GM21786 (cell line): ENCODE results near the gene ACOT6.
"Not testable (repeated sequence)": the region's sequence is repeated elsewhere in the genome, so short reads cannot be mapped to it uniquely, and the experiment has no call there.

Experiments used
- ATAC-seq: cut with Tn5 transposase; IDR thresholded peaks from one replicate; pipeline ENCODE4 v1.9.1; 2021; ENCODE audit not compliant: unreplicated experiment

The ACOT6 gene

DNA sequence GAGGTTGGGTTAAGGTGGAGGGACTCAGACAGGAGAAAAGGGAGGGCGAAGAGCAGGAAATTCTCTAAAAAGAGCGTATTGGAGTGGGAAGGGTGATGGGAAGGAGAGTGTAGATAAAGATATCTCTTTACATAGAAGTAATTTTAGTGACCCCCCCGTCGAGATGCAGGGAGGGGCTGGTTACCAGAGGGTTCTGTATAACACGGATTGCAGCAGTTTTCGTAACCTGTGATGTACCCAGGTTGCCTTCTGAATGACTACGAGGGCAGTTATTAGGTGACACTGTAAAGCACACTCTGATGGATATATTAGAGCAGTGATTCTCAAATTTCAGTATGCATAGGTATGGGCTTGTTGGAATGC, 32.9 kb downstream of the ACOT6 start:
- no peak for ATAC-seq

DNA sequence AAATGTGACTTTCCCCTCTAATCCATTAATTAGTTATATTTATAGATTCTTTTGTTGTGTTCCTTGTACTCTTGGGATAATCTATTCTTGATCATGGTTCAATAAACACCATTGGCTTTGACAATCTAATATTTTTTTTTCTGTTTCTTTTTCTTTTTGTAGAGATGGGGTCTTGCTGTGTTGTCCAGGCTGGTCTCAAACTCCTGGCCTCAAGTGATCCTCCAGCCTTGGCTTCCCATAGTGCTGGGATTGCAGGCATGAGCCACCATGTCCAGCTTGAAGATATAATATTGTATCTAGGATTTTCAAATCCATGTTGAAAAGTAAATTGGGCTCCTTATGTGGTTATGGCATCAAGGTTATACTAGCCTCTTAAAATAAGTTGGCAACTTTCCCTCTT, 38.7 kb downstream of the ACOT6 start:
- no peak for ATAC-seq

DNA sequence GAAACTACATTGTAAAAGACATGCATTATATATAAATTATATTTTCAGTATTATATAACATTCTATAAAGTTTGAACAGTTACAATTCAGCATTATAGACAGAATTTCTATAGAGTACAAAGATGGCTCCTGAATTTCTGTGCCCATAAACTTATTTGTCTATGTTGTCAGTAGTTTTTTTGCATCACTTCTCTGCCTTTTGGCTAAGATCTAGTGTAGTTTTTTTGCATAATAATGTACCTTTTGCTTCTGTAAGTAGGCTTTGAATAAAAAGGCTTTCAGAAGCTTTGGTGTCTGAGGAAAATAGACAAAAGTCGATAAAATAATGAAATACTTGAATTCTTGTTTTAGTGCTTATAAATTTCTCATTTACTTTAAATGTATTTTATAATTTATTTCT, 43.5 kb downstream of the ACOT6 start:
- no peak for ATAC-seq

DNA sequence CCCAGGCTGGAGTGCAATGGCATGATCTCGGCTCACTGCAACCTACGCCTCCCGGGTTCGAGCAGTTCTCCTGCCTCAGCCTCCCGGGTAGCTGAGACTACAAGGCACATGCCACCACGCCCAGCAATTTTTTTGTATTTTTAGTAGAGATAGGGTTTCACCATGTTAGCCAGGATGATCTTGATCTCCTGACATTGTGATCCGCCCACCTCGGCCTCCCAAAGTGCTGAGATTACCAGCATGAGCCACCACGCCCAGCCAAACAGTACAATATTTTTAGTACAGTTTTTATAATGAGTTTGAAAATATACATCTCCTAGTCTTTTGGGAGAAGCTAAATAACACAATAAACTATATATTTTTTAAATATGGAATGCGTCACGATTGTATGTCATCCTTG, 46.9 kb downstream of the ACOT6 start:
- not testable (repeated sequence) for ATAC-seq

DNA sequence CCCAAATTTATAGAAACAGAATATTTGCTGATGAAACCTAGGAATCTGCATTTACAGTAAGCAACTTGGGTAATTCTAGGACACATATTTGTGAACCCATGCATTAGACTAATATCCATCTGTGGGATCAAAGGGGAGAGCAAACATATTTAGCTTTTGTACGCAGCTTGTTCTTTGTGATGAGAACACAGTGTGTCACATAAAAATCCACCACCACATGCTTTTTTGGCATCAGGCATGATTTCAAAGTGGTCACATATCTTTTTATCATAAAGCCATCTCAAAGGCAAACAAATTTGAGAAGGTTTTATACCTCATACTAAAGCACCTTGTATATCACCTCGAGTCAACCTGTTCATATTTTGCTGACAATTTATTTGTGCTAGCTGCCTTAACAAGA, 48.2 kb downstream of the ACOT6 start:
- ATAC-seq, result no peak

DNA sequence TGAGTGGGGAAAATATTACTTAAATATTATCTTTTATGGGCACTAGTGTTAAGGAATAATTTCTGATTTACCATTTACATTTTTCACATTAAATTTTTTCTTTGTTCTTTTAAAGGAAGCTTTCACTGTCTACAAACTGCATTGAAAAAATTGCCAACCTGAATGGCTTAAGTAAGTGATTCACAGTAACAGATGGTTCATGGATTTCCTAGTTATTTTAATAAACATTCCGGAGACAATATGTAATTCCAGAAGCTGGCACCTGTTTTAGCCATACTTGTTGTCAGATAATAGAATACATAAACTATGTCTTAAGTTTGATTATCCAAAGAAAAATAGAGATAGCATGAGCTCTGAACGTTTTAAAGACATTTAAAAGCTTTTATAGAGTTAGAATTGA, 49.6 kb downstream of the ACOT6 start:
- ATAC-seq, result no peak

DNA sequence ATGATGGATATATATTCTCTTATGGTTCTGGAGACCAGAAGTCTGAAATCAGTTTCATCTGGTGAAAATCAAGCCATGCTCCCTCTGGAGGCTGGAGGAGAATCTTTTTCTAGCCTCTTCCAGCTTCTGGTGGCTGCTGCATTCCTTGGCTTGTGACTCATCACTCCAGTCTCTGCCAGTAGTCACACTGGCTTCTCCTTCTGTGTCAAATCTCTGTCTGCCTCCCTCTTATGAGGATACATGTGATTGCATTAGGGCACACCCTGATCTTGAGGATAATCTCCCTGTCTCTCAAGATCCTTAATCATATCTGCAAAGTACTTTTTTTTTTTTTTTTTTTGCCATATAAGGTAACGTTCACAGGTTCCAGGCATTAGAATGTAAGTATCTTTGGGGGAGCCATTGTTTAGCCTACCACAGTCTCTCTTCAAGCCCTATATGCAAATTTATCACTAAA, 50.2 kb downstream of the ACOT6 start:
- no peak for ATAC-seq

DNA sequence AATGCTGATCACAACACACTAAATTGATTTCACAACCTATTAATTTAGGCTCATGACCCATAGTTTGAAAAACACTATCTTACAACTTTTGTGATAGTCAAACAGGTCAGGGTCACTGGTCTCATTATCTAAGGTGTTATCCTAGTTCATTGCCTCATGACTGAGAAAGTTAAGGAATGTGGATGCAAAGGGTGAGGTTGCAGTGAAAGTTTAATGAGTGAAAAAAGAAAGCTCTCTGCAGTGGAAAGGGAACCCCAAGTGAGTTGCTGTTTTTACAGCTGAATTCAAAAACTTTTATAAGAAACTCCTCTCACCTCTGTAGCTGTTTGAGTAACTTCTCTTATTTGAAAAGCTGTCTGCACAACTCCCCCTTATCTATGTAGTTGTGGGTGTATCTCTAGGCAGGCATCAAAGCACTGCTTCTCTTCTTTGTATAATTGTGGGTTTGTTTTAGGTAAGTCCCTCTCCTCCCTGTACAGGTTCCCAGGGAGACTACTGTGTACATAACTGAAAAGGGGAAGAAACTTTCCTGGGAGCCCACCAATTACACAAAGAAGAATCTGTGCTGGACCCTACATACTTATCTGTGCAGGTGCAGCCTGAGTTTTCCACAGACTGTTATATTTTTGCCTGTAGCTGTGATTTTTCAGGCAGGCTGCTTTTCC, 51.4 kb downstream of the ACOT6 start:
- no peak for ATAC-seq

DNA sequence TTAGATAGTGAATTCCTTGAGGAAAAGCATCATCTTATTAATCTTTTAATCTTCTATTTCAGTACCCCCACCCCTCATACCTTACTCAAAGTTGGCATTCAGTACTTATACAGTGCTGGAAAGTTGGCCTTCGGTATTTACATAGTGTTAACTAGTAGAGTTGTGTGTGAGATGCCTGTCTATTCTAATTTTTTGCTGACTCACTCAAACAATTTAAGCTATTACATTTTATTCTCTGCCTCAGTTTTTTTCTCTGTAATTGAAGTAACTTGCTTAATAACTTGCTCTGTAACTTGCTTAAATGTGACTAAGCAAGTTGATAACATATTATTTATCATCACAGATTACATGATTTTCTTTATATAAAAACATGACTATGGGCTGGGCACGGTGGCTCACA, 52.8 kb downstream of the ACOT6 start:
- no peak for ATAC-seq

DNA sequence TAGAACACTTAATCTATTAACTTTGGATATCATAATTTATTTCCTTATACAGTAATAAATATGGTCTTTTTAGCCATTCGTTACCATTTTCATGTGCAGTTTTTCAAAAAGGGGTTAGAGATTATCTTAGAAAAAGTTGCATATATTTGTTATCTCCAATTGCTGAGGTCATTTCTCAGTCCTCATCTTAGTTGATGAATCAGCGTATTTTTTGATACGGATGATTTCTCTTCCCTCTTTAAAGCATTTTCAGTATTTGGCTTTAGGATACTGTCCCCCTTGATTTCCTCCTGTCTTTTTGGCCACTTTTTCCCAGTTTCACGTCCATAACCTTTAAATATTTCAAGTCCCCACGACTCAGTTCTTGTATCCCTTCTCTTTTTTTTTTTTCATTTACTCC, 54.3 kb downstream of the ACOT6 start:
- no peak for ATAC-seq

DNA sequence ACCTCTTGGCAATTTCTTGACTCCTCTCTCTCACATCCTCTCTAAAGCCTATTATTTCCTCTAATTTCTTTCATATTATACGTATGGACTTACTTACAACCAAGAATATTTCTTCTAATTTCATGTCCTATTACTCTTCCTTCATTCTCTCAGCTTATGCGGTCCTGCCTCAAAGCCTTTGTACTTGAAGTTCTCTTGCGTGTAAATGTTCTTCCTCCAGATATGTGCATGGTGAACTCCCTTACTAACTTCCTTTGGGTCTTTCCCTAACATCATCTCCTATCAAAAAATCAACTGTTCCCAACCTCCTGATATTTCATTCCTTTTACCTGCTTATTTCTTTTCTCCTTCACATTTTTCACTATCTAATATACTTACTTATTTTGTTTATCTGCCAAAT, 55.5 kb downstream of the ACOT6 start:
- no peak for ATAC-seq
